Urothelium cell line (cell line): ENCODE data around the gene IL23A.
"Not testable (repeated sequence)": the region's sequence is repeated elsewhere in the genome, so short reads cannot be mapped to it uniquely, and the experiment has no call there.

Source experiments
- DNase-seq: peaks from one replicate; pipeline ENCODE4 v3.0.0; 2011; ENCODE audit warnings: low spot score, mixed read lengths
- FAIRE-seq: peaks from 2 replicates; lab custom pipeline; 2011; peaks lifted over from hg19 to GRCh38; lab: Jason Lieb, UNC

IL23A gene, protein sequence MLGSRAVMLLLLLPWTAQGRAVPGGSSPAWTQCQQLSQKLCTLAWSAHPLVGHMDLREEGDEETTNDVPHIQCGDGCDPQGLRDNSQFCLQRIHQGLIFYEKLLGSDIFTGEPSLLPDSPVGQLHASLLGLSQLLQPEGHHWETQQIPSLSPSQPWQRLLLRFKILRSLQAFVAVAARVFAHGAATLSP

DNA sequence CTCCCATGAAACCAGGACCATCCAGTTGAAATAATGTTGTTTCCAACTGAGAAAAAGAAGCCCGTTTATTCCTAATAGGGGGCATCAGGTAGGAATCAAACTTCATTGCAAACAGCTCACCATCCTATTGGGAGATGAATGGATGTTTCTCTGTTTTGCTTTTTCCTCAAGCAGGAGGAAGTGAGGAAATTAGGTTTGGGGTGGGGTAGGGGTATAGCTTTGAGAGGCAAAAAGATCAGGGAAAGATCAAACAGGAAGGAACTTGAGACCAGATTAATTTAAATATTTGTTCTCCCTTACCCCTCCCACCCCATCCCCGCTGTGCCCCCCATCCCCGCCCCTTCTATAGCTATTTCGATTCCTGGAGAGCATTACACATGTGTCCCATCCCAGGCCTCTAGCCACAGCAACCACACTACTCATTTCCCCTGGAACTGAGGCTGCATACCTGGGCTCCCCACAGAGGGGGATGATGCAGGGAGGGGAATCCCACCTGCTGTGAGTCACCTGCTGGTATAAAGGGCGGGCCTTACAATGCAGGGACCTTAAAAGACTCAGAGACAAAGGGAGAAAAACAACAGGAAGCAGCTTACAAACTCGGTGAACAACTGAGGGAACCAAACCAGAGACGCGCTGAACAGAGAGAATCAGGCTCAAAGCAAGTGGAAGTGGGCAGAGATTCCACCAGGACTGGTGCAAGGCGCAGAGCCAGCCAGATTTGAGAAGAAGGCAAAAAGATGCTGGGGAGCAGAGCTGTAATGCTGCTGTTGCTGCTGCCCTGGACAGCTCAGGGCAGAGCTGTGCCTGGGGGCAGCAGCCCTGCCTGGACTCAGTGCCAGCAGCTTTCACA, at the start of gene IL23A:
Gene IL23A (plus strand): TSS at position 577 of the 850 bp plus-strand sequence. CDS start 161 bp downstream, at position 738.
- FAIRE-seq (no peak), DNase-seq (peak; percentile 39)

GRCh38 chr12:56293795-56294194, 44.9 kb upstream of the IL23A start:
- DNase-seq: no peak
- no peak for FAIRE-seq

DNA sequence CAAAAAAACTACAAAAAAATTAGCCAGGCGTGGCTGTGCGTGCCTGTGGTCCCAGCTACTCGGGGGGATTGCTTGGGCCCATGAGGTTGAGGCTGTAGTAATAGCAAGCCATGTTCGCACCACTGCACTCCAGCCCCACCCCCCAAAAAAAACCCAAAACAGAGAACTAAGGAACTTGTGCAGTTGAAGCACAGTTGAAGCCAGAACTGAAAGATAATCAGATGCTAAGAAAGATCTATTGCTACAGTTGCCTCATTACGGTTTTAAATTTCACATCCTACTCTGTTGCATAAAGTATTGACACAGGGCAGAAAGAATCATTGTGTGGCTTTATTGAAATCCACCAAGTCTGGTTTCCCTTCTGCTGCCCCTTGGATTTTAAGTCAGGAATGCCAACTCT, 42.4 kb upstream of the IL23A start:
- DNase-seq: no peak
- no peak for FAIRE-seq

- no peak for DNase-seq
- no peak for FAIRE-seq
Measured at GRCh38 chr12:56297400-56297799, 41.3 kb upstream of the IL23A start.

GRCh38 chr12:56298828-56299227, 39.9 kb upstream of the IL23A start:
- no peak for DNase-seq
- no peak for FAIRE-seq

DNA sequence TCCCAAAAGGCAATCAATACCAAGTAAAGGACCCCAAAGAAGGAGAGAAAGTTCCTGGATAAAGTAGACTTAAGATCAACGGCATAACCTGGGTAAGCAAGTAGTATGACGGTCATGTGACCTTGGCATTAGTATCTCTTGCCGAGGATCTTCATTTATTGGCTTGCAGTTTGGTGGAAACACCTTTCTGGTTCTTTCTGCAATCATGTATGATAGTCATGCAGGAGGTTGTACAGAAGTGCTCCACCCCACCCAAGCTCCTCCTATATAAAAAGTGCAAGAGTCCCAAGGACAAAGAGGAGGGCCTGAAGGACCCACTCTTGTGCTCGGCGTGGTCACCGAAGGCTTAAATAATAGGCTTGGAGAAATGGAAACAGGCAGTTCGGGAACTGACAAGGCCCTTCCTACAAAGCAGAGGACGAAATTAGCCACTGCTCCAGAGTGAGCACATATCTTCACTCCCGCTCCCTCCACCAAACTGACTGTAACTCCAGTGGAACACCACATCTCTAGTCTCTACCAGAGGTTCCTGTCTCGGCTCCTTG, 39.3 kb upstream of the IL23A start:
- no peak for FAIRE-seq
- DNase-seq: no peak

GRCh38 chr12:56299853-56300643, 38.6 kb upstream of the IL23A start, which contains the start of gene CS:
Gene CS (minus strand): TSS chr12:56300330. CDS start chr12:56300201, 129 bp downstream.
- DNase-seq (peak; percentile 98), FAIRE-seq (peak; percentile 23)

DNA sequence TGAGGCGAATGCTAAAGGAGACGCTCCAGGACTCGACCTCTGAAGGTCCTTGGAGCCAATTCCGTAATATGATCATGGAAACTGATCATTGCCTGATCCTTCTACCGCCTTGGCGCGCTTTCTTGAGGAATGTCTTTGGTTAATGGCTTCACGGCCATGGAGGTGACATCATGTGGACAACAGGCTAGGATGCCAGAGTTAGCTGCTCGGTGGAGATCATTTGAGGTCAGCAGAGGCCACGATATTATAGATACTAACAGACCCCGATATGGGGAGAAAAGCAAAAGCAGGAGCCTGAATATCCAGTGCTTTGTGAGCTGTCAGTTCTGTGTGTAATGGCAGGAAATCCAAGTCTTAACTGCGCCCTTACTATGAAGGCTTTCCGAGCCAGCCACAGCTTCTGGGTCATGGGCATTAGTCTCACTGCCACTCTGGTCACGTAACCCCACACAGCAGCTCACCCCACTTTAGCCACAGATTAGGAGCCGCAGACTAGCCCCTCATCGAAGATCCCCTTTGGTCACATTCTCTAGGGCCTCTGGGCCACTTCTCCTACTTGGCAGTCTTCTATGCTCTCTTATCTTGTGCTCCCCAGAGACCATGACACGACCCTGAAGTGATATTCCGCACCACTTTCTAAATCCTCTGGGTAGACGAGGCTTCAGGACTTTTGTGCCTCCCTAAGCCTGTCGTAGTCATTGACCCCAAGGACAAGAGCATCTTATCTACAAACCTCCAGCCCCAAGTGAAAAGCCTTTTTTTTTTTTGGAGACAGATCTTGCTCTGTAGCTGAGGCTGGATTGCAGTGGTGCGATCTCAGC, 37.8 kb upstream of the IL23A start:
- no peak for DNase-seq
- no peak for FAIRE-seq

GRCh38 chr12:56304276-56304675, 34.4 kb upstream of the IL23A start:
- DNase-seq (no peak), FAIRE-seq (no peak)

DNA sequence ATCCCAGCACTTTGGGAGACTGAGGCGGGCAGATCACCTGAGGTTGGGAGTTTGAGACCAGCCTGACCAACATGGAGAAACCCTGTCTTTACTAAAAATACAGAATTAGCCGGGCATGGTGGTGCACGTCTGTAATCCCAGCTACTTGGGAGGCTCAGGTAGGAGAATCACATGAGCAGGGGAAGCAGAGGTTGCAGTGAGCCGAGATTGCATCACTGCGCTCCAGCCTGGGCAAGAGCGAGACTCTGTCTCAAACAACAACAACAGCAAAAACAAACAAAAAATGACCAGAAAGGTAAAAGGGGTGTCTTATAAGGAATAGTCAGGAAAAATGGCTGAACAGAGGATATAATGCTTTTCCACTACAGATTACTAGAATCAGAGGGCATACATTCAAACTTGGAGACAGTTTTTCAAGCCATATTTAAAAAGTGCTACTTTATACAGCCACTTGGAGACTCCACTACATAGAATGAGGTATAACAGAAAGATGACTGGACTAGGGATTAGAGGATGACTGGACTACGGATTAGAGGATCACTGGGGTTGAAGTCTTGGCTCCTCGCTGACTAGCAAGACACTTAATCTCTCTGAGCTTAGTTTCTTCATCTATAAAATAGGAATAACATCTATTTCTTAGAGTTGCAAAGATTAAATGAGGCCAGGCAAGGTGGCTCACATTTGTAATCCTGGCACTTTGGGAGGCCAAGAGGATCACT, 33.7 kb upstream of the IL23A start:
- DNase-seq: no peak
- FAIRE-seq: no peak

GRCh38 chr12:56307221-56307965, 31.3 kb upstream of the IL23A start:
- no peak for FAIRE-seq
- no peak for DNase-seq

- DNase-seq (no peak), FAIRE-seq (no peak)
Measured at GRCh38 chr12:56308714-56309113, 30.0 kb upstream of the IL23A start.

DNA sequence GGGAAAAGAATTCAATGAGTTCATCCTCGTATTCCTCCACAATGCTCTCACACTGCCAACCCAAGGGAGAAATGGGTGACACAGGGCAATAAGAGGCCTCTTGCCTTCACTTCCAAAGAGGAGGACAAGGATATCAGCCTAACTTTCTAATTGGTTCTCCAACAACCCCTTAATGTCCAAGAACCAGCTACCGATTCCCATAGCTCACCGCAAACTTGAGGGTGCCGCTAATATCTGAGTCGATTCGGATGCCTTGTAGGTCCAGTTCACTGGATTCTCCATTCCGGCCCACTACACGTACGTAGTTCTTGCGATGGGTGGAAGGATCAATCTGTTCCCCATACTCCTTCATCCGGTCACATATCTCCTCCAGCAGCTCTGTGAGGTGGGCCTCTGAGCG, 27.7 kb upstream of the IL23A start:
- FAIRE-seq: no peak

GRCh38 chr12:56315249-56315621, 23.4 kb upstream of the IL23A start:
- FAIRE-seq (no peak), DNase-seq (no peak)

More for the DNA sequence above, 27.7 kb upstream of the IL23A start:
- DNase-seq: no peak

DNA sequence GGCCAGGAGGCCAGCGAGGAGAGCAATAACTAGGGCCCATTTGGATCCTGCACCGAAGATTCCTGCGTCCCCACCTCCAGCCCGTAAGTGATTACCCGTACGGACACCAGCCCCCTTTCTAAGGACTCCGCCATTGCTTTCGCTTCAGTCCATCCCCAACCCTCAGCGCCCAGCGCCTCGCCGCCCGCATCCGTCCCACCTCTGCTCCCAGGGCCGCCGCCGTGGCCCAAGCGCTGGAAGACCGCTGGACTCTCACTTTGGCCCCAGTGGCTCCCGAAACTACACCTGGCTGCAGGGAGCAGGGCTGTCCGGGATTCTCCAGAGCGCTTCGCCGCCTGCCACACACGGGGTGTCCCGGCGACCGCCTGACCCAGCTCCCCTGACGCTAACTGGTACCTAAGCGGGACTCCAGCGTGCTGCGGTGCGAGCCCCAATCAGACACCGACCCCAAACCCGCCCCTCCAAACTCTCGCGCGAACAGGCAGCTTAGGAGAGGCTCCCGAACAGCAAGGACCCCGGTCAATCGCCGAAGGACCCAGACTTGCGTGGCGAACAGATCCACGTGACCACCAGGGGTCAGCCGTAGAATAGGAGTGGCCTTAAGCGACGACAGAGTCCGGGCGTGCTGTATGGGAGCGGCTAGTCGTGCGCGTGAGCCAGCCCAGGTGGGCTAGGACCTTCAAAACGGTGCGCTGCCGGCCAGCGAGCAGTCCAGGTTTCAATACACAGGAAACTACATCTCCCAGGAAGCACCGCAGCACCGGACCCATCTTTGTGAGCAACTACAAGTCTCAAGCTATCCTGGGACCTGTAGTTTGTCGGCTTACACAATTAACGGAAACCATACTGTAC, 22.8 kb upstream of the IL23A start, which contains the start of gene CNPY2:
Gene CNPY2 (minus strand): TSS at position 367 of the 852 bp plus-strand sequence. CDS start 771 bp downstream, outside the sequence.
- DNase-seq (peak; percentile 95), FAIRE-seq (no peak)

DNA sequence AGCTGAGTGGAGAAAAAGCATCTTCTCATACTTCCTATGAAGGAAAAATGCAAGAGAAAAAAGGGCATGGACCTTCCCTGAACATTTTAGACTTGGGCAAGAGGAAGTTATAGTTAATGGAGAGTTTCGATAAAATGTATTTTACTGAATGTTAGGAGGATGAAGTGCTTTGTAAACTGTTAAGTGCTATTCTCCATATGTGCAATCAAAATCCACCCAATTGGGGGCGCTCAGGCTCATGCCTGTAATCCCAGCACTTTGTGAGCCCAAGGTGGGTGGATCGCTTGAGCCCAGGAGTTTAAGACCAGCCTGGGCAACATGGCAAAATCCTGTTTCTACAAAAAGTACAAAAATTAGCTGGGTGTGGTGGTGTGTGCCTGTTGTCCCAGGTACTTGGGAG, 21.0 kb upstream of the IL23A start:
- no peak for FAIRE-seq

DNA sequence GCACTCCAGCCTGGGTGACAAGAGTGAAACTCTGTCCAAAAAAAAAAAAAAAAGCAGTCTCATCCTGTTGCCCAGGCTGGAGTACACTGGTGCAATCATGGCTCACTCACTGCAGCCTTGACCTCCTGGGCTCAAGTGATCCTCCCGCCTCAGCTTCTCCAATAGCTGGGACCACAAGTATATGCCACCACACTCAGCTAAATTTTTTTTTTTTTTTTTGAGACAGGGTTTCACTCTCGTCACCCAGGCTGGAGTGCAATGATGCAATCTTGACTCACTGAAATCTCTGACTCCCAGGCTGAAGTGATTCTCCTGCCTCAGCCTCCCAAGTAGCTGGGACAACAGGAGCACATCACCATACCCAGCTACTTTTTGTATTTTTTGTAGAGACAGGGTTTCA, 17.7 kb upstream of the IL23A start:
- FAIRE-seq (no peak), DNase-seq (no peak)

More for the DNA sequence above, 21.0 kb upstream of the IL23A start:
- no peak for DNase-seq

DNA sequence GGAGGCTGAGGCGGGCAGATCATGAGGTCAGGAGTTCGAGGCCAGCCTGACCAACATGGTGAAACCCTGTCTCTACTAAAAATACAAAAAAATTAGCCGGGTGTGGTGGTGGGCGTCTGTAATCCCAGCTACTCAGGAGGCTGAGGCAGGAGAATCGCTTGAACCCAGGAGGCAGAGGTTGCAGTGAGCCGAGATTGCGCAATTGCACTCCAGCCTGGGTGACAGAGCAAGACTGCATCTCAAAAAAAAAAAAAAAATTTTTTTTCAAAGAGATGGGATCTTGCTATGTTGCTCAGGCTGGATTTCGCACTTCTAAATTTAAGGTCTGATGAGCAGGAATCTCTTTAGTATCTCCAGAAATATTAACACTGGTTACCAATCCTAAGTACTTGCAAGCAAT, 17.1 kb upstream of the IL23A start:
- FAIRE-seq, DNase-seq: not testable (repeated sequence)
